Progenitor cell of endocrine pancreas (in vitro differentiated cells): ENCODE measurements around the gene GPR151. TPM values are rescaled to one million over a fixed set of nuclear protein-coding genes. Genes with fewer than 3 reads are reported as not detected.

Experiments used
- DNase-seq: peaks from one replicate; pipeline ENCODE4 v3.0.0; 2021; ENCODE audit warnings: low spot score; ENCODE audit not compliant: unreplicated experiment
- H3K27ac Mint-ChIP-seq: 2 replicates; pipeline ENCODE4 v1.8.0; 2021; ENCODE audit warnings: mild to moderate bottlenecking, moderate library complexity, mixed read lengths
- H3K27me3 Mint-ChIP-seq: 2 replicates; pipeline ENCODE4 v1.8.0; 2021; ENCODE audit warnings: mixed read lengths
- H3K36me3 Mint-ChIP-seq: 2 replicates; pipeline ENCODE4 v1.8.0; 2022; ENCODE audit warnings: mixed read lengths; ENCODE audit not compliant: insufficient read depth
- H3K4me1 Mint-ChIP-seq: 2 replicates; pipeline ENCODE4 v1.8.0; 2021; ENCODE audit warnings: low read depth, mixed read lengths
- H3K4me3 Mint-ChIP-seq: 2 replicates; pipeline ENCODE4 v1.8.0; 2021; ENCODE audit warnings: low read depth, mild to moderate bottlenecking, moderate library complexity, mixed read lengths
- H3K9me3 Mint-ChIP-seq: 2 replicates; pipeline ENCODE4 v1.8.0; 2021; ENCODE audit warnings: low read depth, mixed read lengths
- CTCF ChIP-seq: fragments of 200-600 bp; sonication (generic); IDR thresholded peaks from one replicate; pipeline ENCODE4 v1.5.0; 2021; ENCODE audit warnings: antibody characterized with exemption, mild to moderate bottlenecking; ENCODE audit not compliant: unreplicated experiment
- total RNA-seq: library from RNA; stranded (reverse); gene quantifications from 2 replicates; pipeline ENCODE4 v1.2.1, GENCODE V29; 2021

GPR151 gene
- total RNA-seq, 1 donor from 2014 or later: not detected

- H3K4me1 Mint-ChIP-seq: peaks cover 2% of the 10 kb centered on the region
- H3K36me3 Mint-ChIP-seq: no peaks in the 10 kb centered on the region
- H3K27ac Mint-ChIP-seq: no peak overlapping the region
- no peak for TF ChIP-seq CTCF
- H3K27me3 Mint-ChIP-seq: peaks cover 11% of the 10 kb centered on the region
- no peaks in the 10 kb centered on the region for H3K9me3 Mint-ChIP-seq
- H3K4me3 Mint-ChIP-seq: no peak overlapping the region
- DNase-seq: no peak
Measured at GRCh38 chr5:146520731-146521130, 4.7 kb upstream of the GPR151 start.

- H3K4me3 Mint-ChIP-seq: no peak overlapping the region
- H3K27me3 Mint-ChIP-seq: peaks cover 11% of the 10 kb centered on the region
- DNase-seq: no peak
- H3K27ac Mint-ChIP-seq: no peak overlapping the region
- no peak for TF ChIP-seq CTCF
- H3K36me3 Mint-ChIP-seq: no peaks in the 10 kb centered on the region
- peaks cover 2% of the 10 kb centered on the region for H3K4me1 Mint-ChIP-seq
- H3K9me3 Mint-ChIP-seq: no peaks in the 10 kb centered on the region
Measured at GRCh38 chr5:146519554-146519953, 3.6 kb upstream of the GPR151 start.

GRCh38 chr5:146515473-146516150, 378 bp downstream of the GPR151 start:
- H3K4me1 Mint-ChIP-seq: peaks cover 10% of the 10 kb centered on the region
- no peak overlapping the region for H3K4me3 Mint-ChIP-seq
- no peak for DNase-seq

GRCh38 chr5:146514575-146514974, 1.4 kb downstream of the GPR151 start:
- Mint-ChIP-seq H3K27me3 (no peaks in the 10 kb centered on the region), H3K36me3 (peaks cover 15% of the 10 kb centered on the region), H3K9me3 (no peaks in the 10 kb centered on the region), H3K4me3 (no peak overlapping the region), H3K27ac (no peak overlapping the region), H3K4me1 (peaks cover 10% of the 10 kb centered on the region)
- DNase-seq: no peak
- no peak for TF ChIP-seq CTCF

More at GRCh38 chr5:146515473-146516150, 378 bp downstream of the GPR151 start:
- peaks cover 11% of the 10 kb centered on the region for H3K36me3 Mint-ChIP-seq
- H3K9me3 Mint-ChIP-seq: no peaks in the 10 kb centered on the region
- no peaks in the 10 kb centered on the region for H3K27me3 Mint-ChIP-seq
- H3K27ac Mint-ChIP-seq: peak overlapping the region; percentile 57
- no peak for TF ChIP-seq CTCF

GRCh38 chr5:146513462-146513861, 2.5 kb downstream of the GPR151 start:
- H3K9me3 Mint-ChIP-seq: no peaks in the 10 kb centered on the region
- H3K4me1 Mint-ChIP-seq: peaks cover 10% of the 10 kb centered on the region
- TF ChIP-seq CTCF: no peak
- H3K27ac Mint-ChIP-seq: no peak overlapping the region
- no peak for DNase-seq
- peaks cover 18% of the 10 kb centered on the region for H3K36me3 Mint-ChIP-seq
- H3K27me3 Mint-ChIP-seq: no peaks in the 10 kb centered on the region
- no peak overlapping the region for H3K4me3 Mint-ChIP-seq
